DND-41 (cell line): Measurements from ENCODE around the gene NEK4.

ENCODE experiments used
- EZH2 ChIP-seq: IDR thresholded peaks from 3 replicates; pipeline ENCODE4 v1.6.1; 2012; ENCODE audit warnings: borderline replicate concordance, low read depth, mild to moderate bottlenecking, moderate library complexity, low read length, inconsistent platforms; ENCODE audit not compliant: severe bottlenecking
- TF ChIP-seq, protein P1 (sequence below): IDR thresholded peaks from 2 replicates; pipeline ENCODE4 v1.5.1; 2012; ENCODE audit warnings: borderline replicate concordance, low read length, moderate library complexity, mild to moderate bottlenecking; ENCODE audit not compliant: poor library complexity, severe bottlenecking; ENCODE audit errors: extremely low read depth

DNA sequence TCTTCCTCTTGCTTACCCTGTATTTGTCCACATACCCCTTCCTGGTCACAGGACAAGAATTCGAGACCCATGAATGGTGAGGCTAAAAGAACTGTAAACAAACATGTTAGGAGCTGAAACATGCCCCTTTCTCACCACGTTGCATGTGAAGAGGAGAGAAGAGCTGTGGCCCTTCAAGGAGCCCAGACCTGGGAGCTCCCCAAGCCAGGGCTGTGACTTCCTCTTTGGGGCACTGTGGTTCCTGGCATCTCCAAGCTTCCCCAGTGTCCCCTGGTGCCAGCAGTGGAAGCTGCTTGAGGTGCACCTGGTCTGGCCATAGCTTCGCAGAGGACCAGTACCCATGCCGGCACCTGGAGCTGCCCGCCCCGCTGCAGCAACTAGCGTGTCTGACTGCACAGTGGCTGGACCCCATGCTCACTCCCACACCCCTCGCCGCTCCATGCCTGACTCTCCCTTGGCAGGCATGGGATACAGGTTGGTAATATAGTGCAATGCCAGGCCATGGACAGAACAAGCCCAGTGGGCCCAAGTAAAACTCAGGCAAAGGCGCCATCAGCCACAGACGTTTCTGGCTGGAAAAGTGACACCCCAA is 54.9 kb downstream of the NEK4 start:
- TF ChIP-seq, protein P1, sequence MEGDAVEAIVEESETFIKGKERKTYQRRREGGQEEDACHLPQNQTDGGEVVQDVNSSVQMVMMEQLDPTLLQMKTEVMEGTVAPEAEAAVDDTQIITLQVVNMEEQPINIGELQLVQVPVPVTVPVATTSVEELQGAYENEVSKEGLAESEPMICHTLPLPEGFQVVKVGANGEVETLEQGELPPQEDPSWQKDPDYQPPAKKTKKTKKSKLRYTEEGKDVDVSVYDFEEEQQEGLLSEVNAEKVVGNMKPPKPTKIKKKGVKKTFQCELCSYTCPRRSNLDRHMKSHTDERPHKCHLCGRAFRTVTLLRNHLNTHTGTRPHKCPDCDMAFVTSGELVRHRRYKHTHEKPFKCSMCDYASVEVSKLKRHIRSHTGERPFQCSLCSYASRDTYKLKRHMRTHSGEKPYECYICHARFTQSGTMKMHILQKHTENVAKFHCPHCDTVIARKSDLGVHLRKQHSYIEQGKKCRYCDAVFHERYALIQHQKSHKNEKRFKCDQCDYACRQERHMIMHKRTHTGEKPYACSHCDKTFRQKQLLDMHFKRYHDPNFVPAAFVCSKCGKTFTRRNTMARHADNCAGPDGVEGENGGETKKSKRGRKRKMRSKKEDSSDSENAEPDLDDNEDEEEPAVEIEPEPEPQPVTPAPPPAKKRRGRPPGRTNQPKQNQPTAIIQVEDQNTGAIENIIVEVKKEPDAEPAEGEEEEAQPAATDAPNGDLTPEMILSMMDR, result no peak
- TF ChIP-seq EZH2, result no peak
